Central memory CD8-positive, alpha-beta T cell (primary cell): ENCODE measurements around the gene SOX5.
"Not testable (repeated sequence)": the region's sequence is repeated elsewhere in the genome, so short reads cannot be mapped to it uniquely, and the experiment has no call there.

Experiments
- ATAC-seq: fragments of 150-1000 bp; cut with Tn5 transposase; replicated peaks from 2 replicates; pipeline ENCODE4 v1.10.0; 2022; ENCODE audit warnings: mild to moderate bottlenecking, moderate FRiP score, moderate number of reproducible peaks; ENCODE audit not compliant: poor library complexity, severe bottlenecking; ENCODE audit errors: extremely low read depth
- DNase-seq, 2 donors: peaks; one replicate each; pipeline ENCODE4 v3.0.0; 2021; ENCODE audit warnings: low spot score in 2 of 2
- H3K27ac Mint-ChIP-seq: one replicate; pipeline ENCODE4 v1.8.0; 2022; ENCODE audit warnings: low read depth, mild to moderate bottlenecking, moderate library complexity, mixed read lengths
- H3K27me3 Mint-ChIP-seq: one replicate; pipeline ENCODE4 v1.8.0; 2022; ENCODE audit warnings: mixed read lengths
- H3K36me3 Mint-ChIP-seq: one replicate; pipeline ENCODE4 v1.8.0; 2022; ENCODE audit warnings: mild to moderate bottlenecking, moderate library complexity, mixed read lengths; ENCODE audit not compliant: insufficient read depth
- H3K4me1 Mint-ChIP-seq: one replicate; pipeline ENCODE4 v1.8.0; 2022; ENCODE audit warnings: mixed read lengths
- H3K4me3 Mint-ChIP-seq: one replicate; pipeline ENCODE4 v1.8.0; 2022; ENCODE audit warnings: mild to moderate bottlenecking, moderate library complexity, mixed read lengths
- H3K9me3 Mint-ChIP-seq: one replicate; pipeline ENCODE4 v1.8.0; 2022; ENCODE audit warnings: mixed read lengths

The SOX5 gene

GRCh38 chr12:23528316-23528715 lies 421.2 kb downstream of the SOX5 start:
- H3K4me3 Mint-ChIP-seq = no peak overlapping the region
- H3K4me1 Mint-ChIP-seq = no peaks in the 10 kb centered on the region
- H3K27ac Mint-ChIP-seq = no peak overlapping the region
- no peaks in the 10 kb centered on the region for H3K27me3 Mint-ChIP-seq
- ATAC-seq (no peak), DNase-seq (no peak)
- H3K9me3 Mint-ChIP-seq = peaks cover 12% of the 10 kb centered on the region
- H3K36me3 Mint-ChIP-seq = no peaks in the 10 kb centered on the region

DNA sequence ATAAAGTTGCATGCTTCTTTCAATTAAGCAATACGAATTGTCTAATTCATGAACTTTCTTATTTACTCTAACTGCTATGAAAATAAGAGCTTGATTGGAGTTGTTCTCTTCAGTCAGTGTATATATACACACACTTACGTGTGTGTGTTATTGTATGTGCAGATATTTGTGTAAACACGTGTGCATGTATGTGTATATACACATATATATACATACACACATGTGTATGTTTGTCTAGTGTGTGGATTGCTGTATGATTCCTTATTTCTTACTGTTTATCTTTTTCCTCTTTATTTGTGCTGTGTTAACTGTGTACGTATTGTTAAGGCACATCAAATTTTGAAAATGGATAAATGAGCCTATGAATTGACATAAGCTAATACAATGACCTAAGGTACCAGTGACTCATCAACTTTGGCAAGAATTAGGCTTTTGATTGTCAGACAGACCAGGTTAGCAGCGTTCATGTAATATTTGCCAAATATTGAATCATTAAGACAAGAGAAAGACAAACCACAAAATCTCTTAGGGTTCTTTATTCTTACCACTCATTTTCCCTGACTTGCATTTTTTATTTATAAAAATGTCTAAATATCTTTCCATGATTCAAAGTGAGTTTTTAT lies 423.9 kb downstream of the SOX5 start:
- Mint-ChIP-seq H3K36me3 (no peaks in the 10 kb centered on the region), H3K27me3 (no peaks in the 10 kb centered on the region), H3K4me3 (no peak overlapping the region), H3K4me1 (no peaks in the 10 kb centered on the region), H3K9me3 (peaks cover 6% of the 10 kb centered on the region), H3K27ac (no peak overlapping the region)
- no peak for DNase-seq
- ATAC-seq = no peak

GRCh38 chr12:23523339-23523738 lies 426.1 kb downstream of the SOX5 start:
- no peak for DNase-seq
- Mint-ChIP-seq H3K27ac (no peak overlapping the region), H3K4me1 (no peaks in the 10 kb centered on the region), H3K4me3 (no peak overlapping the region), H3K9me3 (peaks cover 17% of the 10 kb centered on the region), H3K36me3 (no peaks in the 10 kb centered on the region), H3K27me3 (no peaks in the 10 kb centered on the region)
- ATAC-seq = no peak

- H3K27me3 Mint-ChIP-seq, H3K27ac Mint-ChIP-seq, H3K4me1 Mint-ChIP-seq, ATAC-seq, H3K36me3 Mint-ChIP-seq, DNase-seq, H3K4me3 Mint-ChIP-seq: not testable (repeated sequence)
- peaks cover 12% of the 10 kb centered on the region for H3K9me3 Mint-ChIP-seq
Observed at GRCh38 chr12:23519444-23519843, 430.0 kb downstream of the SOX5 start.

GRCh38 chr12:23515785-23516184 lies 433.7 kb downstream of the SOX5 start:
- DNase-seq, H3K27me3 Mint-ChIP-seq, ATAC-seq, H3K4me3 Mint-ChIP-seq, H3K27ac Mint-ChIP-seq, H3K36me3 Mint-ChIP-seq, H3K4me1 Mint-ChIP-seq: not testable (repeated sequence)
- H3K9me3 Mint-ChIP-seq = peaks cover 15% of the 10 kb centered on the region

- DNase-seq (no peak), ATAC-seq (no peak)
- no peak overlapping the region for H3K4me3 Mint-ChIP-seq
- no peak overlapping the region for H3K27ac Mint-ChIP-seq
- H3K4me1 Mint-ChIP-seq = no peaks in the 10 kb centered on the region
- H3K27me3 Mint-ChIP-seq = no peaks in the 10 kb centered on the region
- H3K36me3 Mint-ChIP-seq = peaks cover 1% of the 10 kb centered on the region
- peaks cover 12% of the 10 kb centered on the region for H3K9me3 Mint-ChIP-seq
Observed at GRCh38 chr12:23510484-23510883, 439.0 kb downstream of the SOX5 start.

- peaks cover 12% of the 10 kb centered on the region for H3K9me3 Mint-ChIP-seq
- ATAC-seq = not testable (repeated sequence)
Observed at GRCh38 chr12:23509832-23510231, 439.6 kb downstream of the SOX5 start.

GRCh38 chr12:23507785-23508184 lies 441.7 kb downstream of the SOX5 start:
- not testable (repeated sequence) for H3K27ac Mint-ChIP-seq, ATAC-seq, H3K4me1 Mint-ChIP-seq, H3K36me3 Mint-ChIP-seq, DNase-seq, H3K4me3 Mint-ChIP-seq, H3K27me3 Mint-ChIP-seq
- H3K9me3 Mint-ChIP-seq = peaks cover 12% of the 10 kb centered on the region

More at GRCh38 chr12:23509832-23510231, 439.6 kb downstream of the SOX5 start:
- not testable (repeated sequence) for H3K27me3 Mint-ChIP-seq, H3K36me3 Mint-ChIP-seq, H3K27ac Mint-ChIP-seq, H3K4me3 Mint-ChIP-seq, H3K4me1 Mint-ChIP-seq, DNase-seq

- not testable (repeated sequence) for H3K36me3 Mint-ChIP-seq, H3K27me3 Mint-ChIP-seq, H3K27ac Mint-ChIP-seq, H3K4me3 Mint-ChIP-seq, DNase-seq, ATAC-seq, H3K4me1 Mint-ChIP-seq
- H3K9me3 Mint-ChIP-seq = peaks cover 13% of the 10 kb centered on the region
Observed at GRCh38 chr12:23505736-23506135, 443.7 kb downstream of the SOX5 start.

DNA sequence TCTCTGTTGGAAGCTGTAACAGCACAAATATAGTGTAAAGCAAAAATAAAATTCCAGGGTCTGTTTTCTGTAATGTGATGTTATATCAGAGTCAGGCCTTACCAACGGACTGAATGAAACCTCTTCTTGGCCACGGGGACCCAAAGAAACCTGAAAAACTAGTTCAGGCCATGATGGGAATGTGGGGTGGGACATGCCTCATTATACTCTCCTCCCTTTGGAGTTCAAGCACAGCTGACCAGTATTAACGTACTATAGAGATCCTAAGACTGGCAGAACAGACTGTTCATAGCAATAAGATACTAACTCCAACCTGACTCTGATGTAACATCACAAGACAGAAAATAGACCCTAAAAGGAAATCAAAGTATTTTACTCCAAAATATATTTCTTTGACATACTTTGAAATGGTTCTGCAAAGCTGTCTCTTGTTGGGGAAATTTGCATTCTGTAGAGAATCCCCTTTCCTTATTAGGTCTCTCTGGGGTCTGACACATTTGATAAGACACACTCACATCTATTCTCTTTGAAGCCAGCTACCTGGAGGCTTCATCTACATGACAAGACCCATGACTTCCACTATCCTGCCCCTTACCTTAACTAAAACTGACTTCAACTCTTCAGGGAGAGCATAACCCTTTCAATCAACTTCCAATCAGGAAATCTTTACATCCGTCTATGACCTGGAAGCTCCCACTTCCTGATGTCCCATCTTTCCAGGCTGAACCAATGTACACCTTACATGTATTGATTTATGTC lies 444.6 kb downstream of the SOX5 start:
- Mint-ChIP-seq H3K27me3 (no peaks in the 10 kb centered on the region), H3K27ac (no peak overlapping the region)

DNA sequence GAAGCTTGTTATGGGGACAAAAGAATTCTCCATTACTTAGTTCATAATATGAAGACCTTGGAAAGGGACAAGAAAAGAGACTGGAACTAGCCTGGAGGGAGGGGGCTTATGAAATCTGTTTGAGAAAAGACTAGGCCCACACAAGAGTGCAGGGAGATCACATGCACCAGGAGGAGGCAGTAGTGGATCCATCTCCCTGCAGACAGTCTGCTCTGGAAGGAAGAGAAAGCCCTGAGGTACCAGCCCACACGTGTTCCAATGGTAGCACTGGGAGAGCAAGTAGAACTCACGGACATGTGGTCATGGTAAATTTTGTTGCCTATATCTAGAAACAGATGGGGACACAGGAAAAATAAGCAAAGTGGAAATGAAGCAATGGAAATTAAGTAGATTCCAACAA lies 445.4 kb downstream of the SOX5 start:
- H3K27ac Mint-ChIP-seq = no peak overlapping the region
- no peaks in the 10 kb centered on the region for H3K4me1 Mint-ChIP-seq
- H3K27me3 Mint-ChIP-seq = no peaks in the 10 kb centered on the region
- no peak for DNase-seq
- H3K36me3 Mint-ChIP-seq = no peaks in the 10 kb centered on the region
- ATAC-seq = no peak
- H3K4me3 Mint-ChIP-seq = no peak overlapping the region
- H3K9me3 Mint-ChIP-seq = peaks cover 8% of the 10 kb centered on the region

More for the DNA sequence above, 444.6 kb downstream of the SOX5 start:
- peaks cover 1% of the 10 kb centered on the region for H3K36me3 Mint-ChIP-seq
- H3K4me1 Mint-ChIP-seq = no peaks in the 10 kb centered on the region
- DNase-seq (no peak), ATAC-seq (no peak)
- H3K9me3 Mint-ChIP-seq = peaks cover 7% of the 10 kb centered on the region
- H3K4me3 Mint-ChIP-seq = no peak overlapping the region

DNA sequence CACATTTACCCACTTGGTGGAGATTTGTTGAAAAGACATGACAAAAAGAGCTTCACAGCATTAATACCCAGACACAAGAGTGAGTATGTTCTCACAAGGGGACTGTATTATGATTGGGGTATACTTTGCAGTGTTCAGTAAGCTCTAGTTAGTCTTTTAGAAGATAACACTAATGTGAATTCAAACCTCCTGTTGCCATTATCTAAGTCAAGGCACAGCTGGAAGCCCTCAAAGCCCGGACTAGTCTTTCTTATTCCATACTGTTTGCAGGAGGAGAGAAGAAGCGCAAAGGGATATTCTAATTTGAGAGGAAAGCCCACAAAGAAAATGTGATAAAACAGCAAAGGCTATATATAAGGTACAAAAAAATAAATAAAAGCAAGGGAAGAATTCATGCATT lies 445.9 kb downstream of the SOX5 start:
- Mint-ChIP-seq H3K4me1 (no peaks in the 10 kb centered on the region), H3K27me3 (no peaks in the 10 kb centered on the region), H3K36me3 (no peaks in the 10 kb centered on the region), H3K9me3 (peaks cover 13% of the 10 kb centered on the region), H3K4me3 (no peak overlapping the region), H3K27ac (no peak overlapping the region)
- DNase-seq = no peak
- ATAC-seq = no peak

DNA sequence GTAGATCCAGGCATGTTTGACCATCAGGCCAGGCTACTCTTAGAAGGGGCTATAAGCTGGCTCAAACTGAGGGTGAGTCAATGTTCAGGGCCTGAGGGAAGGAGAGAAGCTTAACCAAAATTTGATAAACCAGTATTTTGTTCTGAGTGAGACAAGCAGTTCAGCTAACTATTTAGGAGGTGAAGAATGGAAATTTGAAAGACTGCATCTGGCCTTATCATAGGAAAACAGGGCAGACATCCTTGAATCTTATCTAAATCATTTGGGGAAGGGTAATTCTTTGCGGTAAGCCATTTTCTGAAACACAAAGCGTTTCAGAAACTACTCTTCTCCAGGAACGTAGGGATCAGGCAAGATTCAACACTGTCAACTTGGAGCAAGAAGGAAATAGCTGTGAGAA lies 447.2 kb downstream of the SOX5 start:
- Mint-ChIP-seq H3K4me3 (no peak overlapping the region), H3K27me3 (no peaks in the 10 kb centered on the region), H3K9me3 (peaks cover 15% of the 10 kb centered on the region), H3K36me3 (no peaks in the 10 kb centered on the region), H3K4me1 (no peaks in the 10 kb centered on the region), H3K27ac (no peak overlapping the region)
- ATAC-seq = no peak
- DNase-seq = no peak
